ENCODE measurements around the gene KLKB1.
A peak's percentile ranks its signal among the peaks of the same experiment; 100 is the strongest.

KLKB1 gene

DNA sequence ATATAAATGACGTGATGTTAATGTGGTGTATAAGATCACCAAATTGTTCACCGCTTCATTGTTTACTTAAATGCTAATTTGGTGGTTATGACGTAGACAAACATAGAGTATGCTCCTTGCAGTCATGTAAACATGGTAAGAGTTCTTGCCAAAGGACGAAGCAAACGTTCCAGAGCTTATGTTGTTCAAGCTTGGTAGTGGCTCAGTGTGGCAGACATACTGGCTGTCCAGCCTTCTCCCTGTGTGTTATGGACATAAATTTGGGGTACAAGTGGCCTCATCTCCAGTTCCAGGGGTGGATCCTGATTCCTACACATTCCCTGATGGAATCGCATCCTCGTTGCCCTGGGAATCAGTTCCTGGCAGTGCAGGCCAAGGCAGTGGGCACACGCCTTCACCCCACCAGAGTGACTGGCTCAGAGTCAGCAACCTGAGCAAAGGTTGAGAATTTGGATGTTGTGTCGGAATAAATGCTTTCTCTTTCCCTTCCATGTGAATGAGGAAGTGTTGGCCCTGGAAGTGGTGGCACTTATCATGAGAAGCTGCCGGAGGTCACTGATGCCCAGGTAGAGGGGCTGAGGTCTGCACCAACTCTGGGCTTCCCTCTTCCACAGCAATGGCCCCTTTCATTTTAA lies 64.1 kb downstream of the KLKB1 start:
- no peak overlapping the region for H3K27ac ChIP-seq
- H3K4me3 ChIP-seq (ENCODE audit: low read depth, low read length) = no peak overlapping the region
- H3K36me3 ChIP-seq (replicated peaks) = no peaks in the 10 kb centered on the region
- no peak for DNase-seq
- H3K27me3 ChIP-seq (replicated peaks) = no peaks in the 10 kb centered on the region
- in situ Hi-C loops (cut with HindIII; ENCODE audit: low pct_ligation_motif_present, low sequenced_read_pairs) = loop anchor here (25.0 kb wide), 1 partner anchor 296 kb away; no protein-coding TSS in a partner anchor
- TF ChIP-seq, protein P1, sequence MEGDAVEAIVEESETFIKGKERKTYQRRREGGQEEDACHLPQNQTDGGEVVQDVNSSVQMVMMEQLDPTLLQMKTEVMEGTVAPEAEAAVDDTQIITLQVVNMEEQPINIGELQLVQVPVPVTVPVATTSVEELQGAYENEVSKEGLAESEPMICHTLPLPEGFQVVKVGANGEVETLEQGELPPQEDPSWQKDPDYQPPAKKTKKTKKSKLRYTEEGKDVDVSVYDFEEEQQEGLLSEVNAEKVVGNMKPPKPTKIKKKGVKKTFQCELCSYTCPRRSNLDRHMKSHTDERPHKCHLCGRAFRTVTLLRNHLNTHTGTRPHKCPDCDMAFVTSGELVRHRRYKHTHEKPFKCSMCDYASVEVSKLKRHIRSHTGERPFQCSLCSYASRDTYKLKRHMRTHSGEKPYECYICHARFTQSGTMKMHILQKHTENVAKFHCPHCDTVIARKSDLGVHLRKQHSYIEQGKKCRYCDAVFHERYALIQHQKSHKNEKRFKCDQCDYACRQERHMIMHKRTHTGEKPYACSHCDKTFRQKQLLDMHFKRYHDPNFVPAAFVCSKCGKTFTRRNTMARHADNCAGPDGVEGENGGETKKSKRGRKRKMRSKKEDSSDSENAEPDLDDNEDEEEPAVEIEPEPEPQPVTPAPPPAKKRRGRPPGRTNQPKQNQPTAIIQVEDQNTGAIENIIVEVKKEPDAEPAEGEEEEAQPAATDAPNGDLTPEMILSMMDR (IDR thresholded peaks at IDR 0.05; ENCODE audit: low read depth, low read length, missing control alignments) = no peak

- Histone ChIP-seq H3K36me3 (replicated peaks) (no peaks in the 10 kb centered on the region), H3K27ac (no peak overlapping the region), H3K27me3 (replicated peaks) (no peaks in the 10 kb centered on the region), H3K4me3 (ENCODE audit: low read depth, low read length) (no peak overlapping the region)
- in situ Hi-C loops (cut with HindIII; ENCODE audit: low pct_ligation_motif_present, low sequenced_read_pairs) = loop anchor here (25.0 kb wide), 1 partner anchor 293 kb away; no protein-coding TSS in a partner anchor
- no peak for DNase-seq
- TF ChIP-seq, protein P1 (IDR thresholded peaks at IDR 0.05; ENCODE audit: low read depth, low read length, missing control alignments) = no peak
Observed at GRCh38 chr4:186294160-186294559, 66.9 kb downstream of the KLKB1 start.

- no peak overlapping the region for H3K4me3 ChIP-seq (ENCODE audit: low read depth, low read length)
- no peak overlapping the region for H3K27ac ChIP-seq
- no peak for DNase-seq
- no peaks in the 10 kb centered on the region for H3K36me3 ChIP-seq (replicated peaks)
- in situ Hi-C loops (cut with HindIII; ENCODE audit: low pct_ligation_motif_present, low sequenced_read_pairs) = loop anchor here (25.0 kb wide), 1 partner anchor 291 kb away; no protein-coding TSS in a partner anchor
- TF ChIP-seq, protein P1 (IDR thresholded peaks at IDR 0.05; ENCODE audit: low read depth, low read length, missing control alignments) = no peak
- no peaks in the 10 kb centered on the region for H3K27me3 ChIP-seq (replicated peaks)
Observed at GRCh38 chr4:186296481-186296880, 69.2 kb downstream of the KLKB1 start.

DNA sequence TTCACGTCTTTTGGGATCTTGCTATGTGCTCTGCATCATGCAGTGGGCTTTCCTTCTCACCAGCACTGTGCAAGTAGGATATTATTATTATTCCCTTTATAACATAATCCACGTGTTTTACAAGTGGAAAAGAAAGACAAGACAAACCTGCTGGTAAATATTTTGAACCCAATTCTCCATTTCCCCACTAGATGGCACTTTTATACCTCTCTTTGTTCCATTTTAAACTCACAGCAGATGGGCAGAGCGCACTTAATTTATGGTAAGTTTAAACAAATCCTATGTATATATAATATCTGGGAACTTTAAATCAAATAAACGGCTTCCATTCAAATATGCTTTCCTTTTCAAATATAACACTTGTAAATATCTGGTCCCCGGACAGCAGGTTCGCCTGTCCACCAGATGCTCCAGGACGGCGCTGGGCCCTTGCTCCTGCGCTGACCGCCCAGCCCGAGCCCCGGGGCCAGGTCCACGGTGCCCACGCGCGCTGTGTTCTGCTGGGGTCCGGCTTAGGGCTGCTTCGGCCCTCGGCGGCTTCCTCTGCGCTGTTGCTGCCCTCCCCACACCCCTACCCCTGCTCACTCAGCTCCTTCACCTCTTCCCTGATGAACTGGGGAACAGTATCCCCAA lies 69.8 kb downstream of the KLKB1 start:
- peak; percentile 48 for DNase-seq
- Histone ChIP-seq H3K36me3 (replicated peaks) (no peaks in the 10 kb centered on the region), H3K27me3 (replicated peaks) (no peaks in the 10 kb centered on the region), H3K4me3 (ENCODE audit: low read depth, low read length) (no peak overlapping the region), H3K27ac (no peak overlapping the region)
- TF ChIP-seq, protein P1 (IDR thresholded peaks at IDR 0.05; ENCODE audit: low read depth, low read length, missing control alignments) = peak; percentile 52
- in situ Hi-C loops (cut with HindIII; ENCODE audit: low pct_ligation_motif_present, low sequenced_read_pairs) = loop anchor here (25.0 kb wide), 1 partner anchor 290 kb away; no protein-coding TSS in a partner anchor

GRCh38 chr4:186298031-186298647 lies 70.8 kb downstream of the KLKB1 start:
- H3K27me3 ChIP-seq (replicated peaks) = no peaks in the 10 kb centered on the region
- H3K4me3 ChIP-seq (ENCODE audit: low read depth, low read length) = peak overlapping the region; percentile 9
- no peak for DNase-seq
- in situ Hi-C loops (cut with HindIII; ENCODE audit: low pct_ligation_motif_present, low sequenced_read_pairs) = loop anchor here (25.0 kb wide), 1 partner anchor 289 kb away; no protein-coding TSS in a partner anchor
- no peak overlapping the region for H3K27ac ChIP-seq
- TF ChIP-seq, protein P1 (IDR thresholded peaks at IDR 0.05; ENCODE audit: low read depth, low read length, missing control alignments) = no peak
- H3K36me3 ChIP-seq (replicated peaks) = no peaks in the 10 kb centered on the region

All from brain microvascular endothelial cell (primary cell).